C4-2B (cell line): ENCODE measurements around the gene ACBD4.

Experiments
- ZFX ChIP-seq: fragments of 450-650 bp; IDR thresholded peaks from 2 replicates; pipeline ENCODE4 v1.6.1; 2017
- TF ChIP-seq, protein P1 (sequence below): fragments of 450-650 bp; conservative IDR thresholded peaks from 2 replicates; pipeline ENCODE4 v1.5.1; 2017; ENCODE audit warnings: mild to moderate bottlenecking

GRCh38 chr17:45149669-45150664 lies 14.5 kb downstream of the ACBD4 start:
- TF ChIP-seq, protein P1, sequence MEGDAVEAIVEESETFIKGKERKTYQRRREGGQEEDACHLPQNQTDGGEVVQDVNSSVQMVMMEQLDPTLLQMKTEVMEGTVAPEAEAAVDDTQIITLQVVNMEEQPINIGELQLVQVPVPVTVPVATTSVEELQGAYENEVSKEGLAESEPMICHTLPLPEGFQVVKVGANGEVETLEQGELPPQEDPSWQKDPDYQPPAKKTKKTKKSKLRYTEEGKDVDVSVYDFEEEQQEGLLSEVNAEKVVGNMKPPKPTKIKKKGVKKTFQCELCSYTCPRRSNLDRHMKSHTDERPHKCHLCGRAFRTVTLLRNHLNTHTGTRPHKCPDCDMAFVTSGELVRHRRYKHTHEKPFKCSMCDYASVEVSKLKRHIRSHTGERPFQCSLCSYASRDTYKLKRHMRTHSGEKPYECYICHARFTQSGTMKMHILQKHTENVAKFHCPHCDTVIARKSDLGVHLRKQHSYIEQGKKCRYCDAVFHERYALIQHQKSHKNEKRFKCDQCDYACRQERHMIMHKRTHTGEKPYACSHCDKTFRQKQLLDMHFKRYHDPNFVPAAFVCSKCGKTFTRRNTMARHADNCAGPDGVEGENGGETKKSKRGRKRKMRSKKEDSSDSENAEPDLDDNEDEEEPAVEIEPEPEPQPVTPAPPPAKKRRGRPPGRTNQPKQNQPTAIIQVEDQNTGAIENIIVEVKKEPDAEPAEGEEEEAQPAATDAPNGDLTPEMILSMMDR, result no peak
- no peak for TF ChIP-seq ZFX
